Breast epithelium (tissue), 3 donors: Measurements from ENCODE around the gene TENM4.

Experiments
- POLR2AphosphoS5 ChIP-seq, 3 donors: sonication (generic); formaldehyde crosslinking; IDR thresholded peaks; one replicate each; pipeline ENCODE4 v1.6.1; 2017; ENCODE audit warnings: antibody characterized with exemption in 3 of 3
- TF ChIP-seq, protein P1 (sequence below), 3 donors: fragments of 450-650 bp; IDR thresholded peaks; one replicate each; pipeline ENCODE4 v1.5.1; 2016 to 2017; ENCODE audit warnings: antibody characterized with exemption in 3 of 3, mild to moderate bottlenecking in 3 of 3, moderate library complexity in 3 of 3

GRCh38 chr11:79285756-79286155 lies 155.1 kb downstream of the TENM4 start:
- TF ChIP-seq POLR2AphosphoS5 (IDR thresholded peaks at IDR 0.05) = no peak
- TF ChIP-seq, protein P1, sequence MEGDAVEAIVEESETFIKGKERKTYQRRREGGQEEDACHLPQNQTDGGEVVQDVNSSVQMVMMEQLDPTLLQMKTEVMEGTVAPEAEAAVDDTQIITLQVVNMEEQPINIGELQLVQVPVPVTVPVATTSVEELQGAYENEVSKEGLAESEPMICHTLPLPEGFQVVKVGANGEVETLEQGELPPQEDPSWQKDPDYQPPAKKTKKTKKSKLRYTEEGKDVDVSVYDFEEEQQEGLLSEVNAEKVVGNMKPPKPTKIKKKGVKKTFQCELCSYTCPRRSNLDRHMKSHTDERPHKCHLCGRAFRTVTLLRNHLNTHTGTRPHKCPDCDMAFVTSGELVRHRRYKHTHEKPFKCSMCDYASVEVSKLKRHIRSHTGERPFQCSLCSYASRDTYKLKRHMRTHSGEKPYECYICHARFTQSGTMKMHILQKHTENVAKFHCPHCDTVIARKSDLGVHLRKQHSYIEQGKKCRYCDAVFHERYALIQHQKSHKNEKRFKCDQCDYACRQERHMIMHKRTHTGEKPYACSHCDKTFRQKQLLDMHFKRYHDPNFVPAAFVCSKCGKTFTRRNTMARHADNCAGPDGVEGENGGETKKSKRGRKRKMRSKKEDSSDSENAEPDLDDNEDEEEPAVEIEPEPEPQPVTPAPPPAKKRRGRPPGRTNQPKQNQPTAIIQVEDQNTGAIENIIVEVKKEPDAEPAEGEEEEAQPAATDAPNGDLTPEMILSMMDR (IDR thresholded peaks at IDR 0.05) = no peak
